Neural progenitor cell (in vitro differentiated cells): Measurements from ENCODE around the gene TAS1R1. TPM values are rescaled to one million over a fixed set of nuclear protein-coding genes. Genes with fewer than 3 reads are reported as not detected.

Experiments
- DNase-seq: peaks from one replicate; pipeline ENCODE4 v3.0.0-alpha.2; 2016; ENCODE audit warnings: low spot score
- H2AFZ ChIP-seq: fragments of 200-600 bp; sonication (generic); replicated peaks from 2 replicates; pipeline ENCODE4 v1.6.1; 2016; ENCODE audit warnings: antibody characterized with exemption
- H3F3A ChIP-seq: fragments of 200-600 bp; sonication (generic); 2 replicates; pipeline ENCODE4 v1.6.1; 2016; ENCODE audit warnings: antibody characterized with exemption, low read depth
- H3K27ac ChIP-seq: fragments of 200-600 bp; sonication (generic); 2 replicates; pipeline ENCODE4 v1.5.1; 2016; ENCODE audit warnings: mild to moderate bottlenecking
- H3K27me3 ChIP-seq: fragments of 200-600 bp; sonication (generic); 2 replicates; pipeline ENCODE4 v1.6.1; 2016; ENCODE audit warnings: mild to moderate bottlenecking, moderate library complexity
- H3K36me3 ChIP-seq: fragments of 200-600 bp; sonication (generic); 2 replicates; pipeline ENCODE4 v1.5.1; 2016
- H3K4me1 ChIP-seq: fragments of 200-600 bp; sonication (generic); 2 replicates; pipeline ENCODE4 v1.6.1; 2016; ENCODE audit warnings: mixed run types
- H3K4me2 ChIP-seq: fragments of 200-600 bp; sonication (generic); 2 replicates; pipeline ENCODE4 v1.6.1; 2016
- H3K4me3 ChIP-seq: fragments of 200-600 bp; sonication (generic); 2 replicates; pipeline ENCODE4 v1.5.1; 2016
- H3K79me2 ChIP-seq: fragments of 200-600 bp; sonication (generic); 2 replicates; pipeline ENCODE4 v1.6.1; 2016; ENCODE audit warnings: low read depth
- H3K9ac ChIP-seq: fragments of 200-600 bp; sonication (generic); 2 replicates; pipeline ENCODE4 v1.6.1; 2016
- H3K9me3 ChIP-seq: fragments of 200-600 bp; sonication (generic); 2 replicates; pipeline ENCODE4 v1.5.1; 2016; ENCODE audit warnings: low read depth
- H4K20me1 ChIP-seq: fragments of 200-600 bp; sonication (generic); 2 replicates; pipeline ENCODE4 v1.6.1; 2016; ENCODE audit warnings: low read depth
- H3K27ac Mint-ChIP-seq: 3 replicates; pipeline ENCODE4 v1.8.0; 2021; ENCODE audit warnings: mixed read lengths
- H3K27me3 Mint-ChIP-seq: 2 replicates; pipeline ENCODE4 v1.8.0; 2022; ENCODE audit warnings: low read depth, mild to moderate bottlenecking, inconsistent platforms, moderate library complexity, mixed read lengths; ENCODE audit not compliant: insufficient read depth
- H3K36me3 Mint-ChIP-seq: 3 replicates; pipeline ENCODE4 v1.8.0; 2021; ENCODE audit warnings: mixed read lengths
- H3K4me1 Mint-ChIP-seq: 3 replicates; pipeline ENCODE4 v1.8.0; 2021; ENCODE audit warnings: mixed read lengths
- H3K4me3 Mint-ChIP-seq: 3 replicates; pipeline ENCODE4 v1.8.0; 2021; ENCODE audit warnings: mild to moderate bottlenecking, moderate library complexity, mixed read lengths
- H3K9me3 Mint-ChIP-seq: 3 replicates; pipeline ENCODE4 v1.8.0; 2020; ENCODE audit warnings: mixed read lengths
- EZH2 ChIP-seq: fragments of 200-600 bp; sonication (generic); IDR thresholded peaks from 2 replicates; pipeline ENCODE4 v1.6.1; 2017; ENCODE audit warnings: antibody characterized with exemption, mild to moderate bottlenecking, moderate library complexity
- EZH2phosphoT487 ChIP-seq: fragments of 200-600 bp; sonication (generic); IDR thresholded peaks from 2 replicates; pipeline ENCODE4 v1.6.1; 2017; ENCODE audit warnings: antibody characterized with exemption
- total RNA-seq: library from RNA; depleted of rRNA; stranded (reverse); fragments of >200 nt; gene quantifications from 2 replicates; pipeline ENCODE4 v1.2.3, GENCODE V29; 2015; ENCODE audit warnings: low replicate concordance
- TF ChIP-seq, protein P1 (sequence below): fragments of 200-600 bp; sonication (generic); IDR thresholded peaks from 2 replicates; pipeline ENCODE4 v1.5.1; 2017; ENCODE audit warnings: antibody characterized with exemption, mild to moderate bottlenecking

Gene TAS1R1
- total RNA-seq, 1 donor from 2014 or later, result not detected

DNA sequence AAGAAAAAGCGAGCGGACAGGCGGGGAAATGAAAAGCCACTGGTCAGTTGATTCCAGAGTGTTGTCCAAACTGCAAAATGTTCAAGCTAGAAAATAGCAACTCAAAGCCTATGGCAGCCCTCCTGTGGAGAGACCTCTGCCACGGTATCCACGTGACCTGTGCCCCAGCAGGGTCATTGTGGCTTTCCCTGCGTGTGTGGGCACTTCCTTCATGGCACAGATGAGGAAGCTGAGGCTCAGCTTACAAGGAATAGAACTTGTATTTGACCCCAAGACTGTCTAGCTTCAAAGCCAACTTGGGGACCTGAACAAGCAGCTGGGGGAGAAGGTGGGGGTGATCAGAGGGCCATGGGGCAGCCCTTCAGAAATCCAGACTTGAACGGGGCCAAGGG, 48.1 kb upstream of the TAS1R1 start:
- Histone ChIP-seq H3K4me1 (peaks cover 5% of the 10 kb centered on the region), H3K4me3 (no peak overlapping the region), H3K27me3 (no peaks in the 10 kb centered on the region), H3K27ac (no peak overlapping the region), H3F3A (no peaks in the 10 kb centered on the region), H3K36me3 (no peaks in the 10 kb centered on the region), H3K9ac (no peak overlapping the region), H3K79me2 (no peaks in the 10 kb centered on the region), H3K4me2 (no peak overlapping the region), H2AFZ (no peak overlapping the region), H3K9me3 (no peaks in the 10 kb centered on the region), H4K20me1 (no peaks in the 10 kb centered on the region)
- Mint-ChIP-seq H3K4me3 (no peak overlapping the region), H3K36me3 (no peaks in the 10 kb centered on the region), H3K9me3 (no peaks in the 10 kb centered on the region), H3K27ac (peak overlapping the region; percentile 93), H3K4me1 (peaks cover 21% of the 10 kb centered on the region), H3K27me3 (peaks cover 3% of the 10 kb centered on the region)
- DNase-seq, result no peak
- TF ChIP-seq, protein P1, sequence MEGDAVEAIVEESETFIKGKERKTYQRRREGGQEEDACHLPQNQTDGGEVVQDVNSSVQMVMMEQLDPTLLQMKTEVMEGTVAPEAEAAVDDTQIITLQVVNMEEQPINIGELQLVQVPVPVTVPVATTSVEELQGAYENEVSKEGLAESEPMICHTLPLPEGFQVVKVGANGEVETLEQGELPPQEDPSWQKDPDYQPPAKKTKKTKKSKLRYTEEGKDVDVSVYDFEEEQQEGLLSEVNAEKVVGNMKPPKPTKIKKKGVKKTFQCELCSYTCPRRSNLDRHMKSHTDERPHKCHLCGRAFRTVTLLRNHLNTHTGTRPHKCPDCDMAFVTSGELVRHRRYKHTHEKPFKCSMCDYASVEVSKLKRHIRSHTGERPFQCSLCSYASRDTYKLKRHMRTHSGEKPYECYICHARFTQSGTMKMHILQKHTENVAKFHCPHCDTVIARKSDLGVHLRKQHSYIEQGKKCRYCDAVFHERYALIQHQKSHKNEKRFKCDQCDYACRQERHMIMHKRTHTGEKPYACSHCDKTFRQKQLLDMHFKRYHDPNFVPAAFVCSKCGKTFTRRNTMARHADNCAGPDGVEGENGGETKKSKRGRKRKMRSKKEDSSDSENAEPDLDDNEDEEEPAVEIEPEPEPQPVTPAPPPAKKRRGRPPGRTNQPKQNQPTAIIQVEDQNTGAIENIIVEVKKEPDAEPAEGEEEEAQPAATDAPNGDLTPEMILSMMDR, result no peak
- TF ChIP-seq EZH2, result no peak
- no peak for TF ChIP-seq EZH2phosphoT487

DNA sequence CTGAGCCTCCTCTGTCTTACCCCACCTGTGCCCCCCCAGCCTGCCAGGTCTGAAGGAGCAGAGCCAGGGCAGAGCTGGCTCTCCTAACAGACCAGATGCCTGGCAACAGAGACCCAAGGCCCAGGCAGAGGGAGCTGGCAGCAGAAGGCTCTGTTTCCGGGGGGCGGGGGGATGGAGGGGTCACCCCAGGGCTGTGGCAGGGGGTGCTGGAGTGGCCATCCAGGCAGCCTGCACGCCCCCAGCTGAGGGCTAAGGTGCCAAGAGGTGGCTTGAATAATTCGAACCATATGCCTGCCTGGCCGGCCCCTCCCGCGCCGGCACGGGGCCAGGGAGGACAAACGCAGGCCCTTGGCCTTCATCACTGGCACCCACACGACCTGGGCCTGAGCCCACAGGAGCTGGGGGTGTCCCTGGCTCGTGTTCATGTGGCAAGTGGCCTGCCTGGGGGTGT, 47.6 kb upstream of the TAS1R1 start:
- no peaks in the 10 kb centered on the region for H3K9me3 ChIP-seq
- H3K4me3 Mint-ChIP-seq, result no peak overlapping the region
- no peak for TF ChIP-seq EZH2phosphoT487
- peaks cover 22% of the 10 kb centered on the region for H3K4me1 Mint-ChIP-seq
- no peaks in the 10 kb centered on the region for H3F3A ChIP-seq
- no peak overlapping the region for H3K4me3 ChIP-seq
- no peak overlapping the region for H2AFZ ChIP-seq
- H3K36me3 Mint-ChIP-seq, result no peaks in the 10 kb centered on the region
- no peak overlapping the region for H3K9ac ChIP-seq
- H3K27ac ChIP-seq, result no peak overlapping the region
- no peaks in the 10 kb centered on the region for H4K20me1 ChIP-seq
- no peaks in the 10 kb centered on the region for H3K27me3 ChIP-seq
- no peaks in the 10 kb centered on the region for H3K79me2 ChIP-seq
- H3K4me2 ChIP-seq, result no peak overlapping the region
- peaks cover 5% of the 10 kb centered on the region for H3K4me1 ChIP-seq
- no peaks in the 10 kb centered on the region for H3K9me3 Mint-ChIP-seq
- DNase-seq, result no peak
- H3K27ac Mint-ChIP-seq, result no peak overlapping the region
- H3K36me3 ChIP-seq, result no peaks in the 10 kb centered on the region
- peaks cover 3% of the 10 kb centered on the region for H3K27me3 Mint-ChIP-seq

DNA sequence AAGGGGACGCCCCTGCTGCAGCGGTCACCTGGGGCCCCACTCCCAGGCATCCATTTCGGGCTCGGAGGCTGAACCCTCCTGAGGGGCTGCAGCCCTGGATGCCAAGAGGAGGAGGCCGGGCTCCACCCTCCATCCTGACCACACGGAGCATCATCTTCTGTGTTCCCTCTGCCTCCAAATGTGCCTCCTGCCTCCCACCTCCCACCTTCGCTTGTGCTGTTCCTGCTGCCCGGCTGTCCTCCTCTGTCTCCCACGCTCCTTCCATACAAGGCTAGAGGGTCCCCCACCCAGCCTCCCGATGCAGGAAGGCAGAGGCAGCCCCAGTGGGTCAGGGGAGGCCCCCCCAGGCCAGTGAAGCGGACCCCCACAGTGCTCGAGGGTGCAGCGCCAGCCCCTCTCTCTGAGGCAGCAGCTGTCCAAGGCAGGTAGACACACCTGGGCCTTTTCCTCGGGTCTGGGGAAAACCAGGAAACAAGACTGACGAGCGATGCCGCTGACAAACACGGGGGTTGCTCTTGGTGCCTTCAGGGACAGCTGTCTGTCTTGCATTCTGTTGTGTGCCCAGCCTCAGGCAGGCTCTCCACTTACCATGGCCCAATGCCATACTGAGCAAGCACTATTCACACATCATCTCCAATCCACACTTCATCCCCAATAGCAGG, 46.8 kb upstream of the TAS1R1 start:
- Histone ChIP-seq H3K27ac (no peak overlapping the region), H3F3A (no peaks in the 10 kb centered on the region), H2AFZ (no peak overlapping the region), H3K4me2 (no peak overlapping the region), H3K79me2 (no peaks in the 10 kb centered on the region), H3K36me3 (no peaks in the 10 kb centered on the region), H4K20me1 (no peaks in the 10 kb centered on the region), H3K27me3 (no peaks in the 10 kb centered on the region), H3K4me1 (peaks cover 9% of the 10 kb centered on the region), H3K4me3 (no peak overlapping the region), H3K9ac (no peak overlapping the region), H3K9me3 (no peaks in the 10 kb centered on the region)
- Mint-ChIP-seq H3K27me3 (peaks cover 3% of the 10 kb centered on the region), H3K36me3 (no peaks in the 10 kb centered on the region), H3K9me3 (no peaks in the 10 kb centered on the region), H3K4me1 (peaks cover 22% of the 10 kb centered on the region), H3K27ac (peak overlapping the region; percentile 50), H3K4me3 (no peak overlapping the region)
- no peak for DNase-seq
- TF ChIP-seq, protein P1, result no peak
- TF ChIP-seq EZH2phosphoT487 (no peak), EZH2 (no peak)

DNA sequence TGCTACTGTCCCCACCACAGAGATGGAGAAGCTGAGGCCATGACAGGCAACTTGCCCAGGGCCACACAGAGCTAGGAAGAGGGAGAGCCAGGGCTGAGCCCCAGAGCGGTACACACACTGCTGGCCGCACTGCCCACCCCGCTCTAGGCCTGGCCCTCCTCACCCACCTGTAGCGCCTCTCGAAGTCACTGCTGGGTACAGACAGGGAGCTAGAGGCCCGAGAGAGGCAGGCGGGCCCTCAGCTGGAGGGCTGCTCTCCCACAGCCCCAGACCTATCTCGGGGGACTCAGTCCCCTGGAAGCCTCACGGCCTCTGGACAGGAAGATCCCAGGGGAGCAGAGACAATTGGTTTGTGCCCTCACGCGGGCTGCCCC, 46.3 kb upstream of the TAS1R1 start:
- Mint-ChIP-seq H3K27ac (peak overlapping the region; percentile 50), H3K9me3 (no peaks in the 10 kb centered on the region), H3K4me3 (no peak overlapping the region), H3K4me1 (peaks cover 22% of the 10 kb centered on the region), H3K27me3 (peaks cover 3% of the 10 kb centered on the region), H3K36me3 (no peaks in the 10 kb centered on the region)
- no peak overlapping the region for H2AFZ ChIP-seq
- no peaks in the 10 kb centered on the region for H3K27me3 ChIP-seq
- no peaks in the 10 kb centered on the region for H3F3A ChIP-seq
- H3K79me2 ChIP-seq, result no peaks in the 10 kb centered on the region
- H3K4me3 ChIP-seq, result no peak overlapping the region
- H3K4me1 ChIP-seq, result peaks cover 12% of the 10 kb centered on the region
- TF ChIP-seq EZH2, result no peak
- TF ChIP-seq EZH2phosphoT487, result no peak
- TF ChIP-seq, protein P1, result no peak
- no peak overlapping the region for H3K4me2 ChIP-seq
- no peaks in the 10 kb centered on the region for H4K20me1 ChIP-seq
- no peaks in the 10 kb centered on the region for H3K9me3 ChIP-seq
- DNase-seq, result no peak
- H3K9ac ChIP-seq, result no peak overlapping the region
- no peaks in the 10 kb centered on the region for H3K36me3 ChIP-seq
- H3K27ac ChIP-seq, result no peak overlapping the region
